GM19452 (cell line): Measurements from ENCODE around the gene PCSK6.
"Not testable (repeated sequence)": the region's sequence is repeated elsewhere in the genome, so short reads cannot be mapped to it uniquely, and the experiment has no call there.

Source experiments
- ATAC-seq: cut with Tn5 transposase; IDR thresholded peaks from one replicate; pipeline ENCODE4 v1.9.1; 2021; ENCODE audit not compliant: unreplicated experiment

Gene PCSK6

DNA sequence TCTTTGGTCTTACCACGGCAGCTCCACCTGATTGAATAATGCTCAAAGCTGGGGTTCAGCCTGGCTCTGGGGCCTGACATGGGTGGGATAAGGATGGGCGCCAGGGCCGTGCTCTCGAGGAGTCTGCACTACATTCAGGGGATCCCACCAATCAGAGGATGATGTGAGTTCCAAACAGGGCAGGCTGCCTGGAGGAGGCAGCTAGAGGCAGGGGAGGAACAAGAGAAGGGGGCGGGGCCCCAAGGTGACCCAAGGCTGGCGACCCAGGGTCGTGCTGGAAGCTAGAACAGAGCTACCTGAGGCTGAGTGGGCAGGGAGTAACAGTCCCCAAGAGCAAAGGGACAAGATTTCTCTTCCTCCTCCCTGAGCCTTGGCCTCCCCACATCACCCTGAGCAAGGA, 56.1 kb downstream of the PCSK6 start:
- no peak for ATAC-seq

DNA sequence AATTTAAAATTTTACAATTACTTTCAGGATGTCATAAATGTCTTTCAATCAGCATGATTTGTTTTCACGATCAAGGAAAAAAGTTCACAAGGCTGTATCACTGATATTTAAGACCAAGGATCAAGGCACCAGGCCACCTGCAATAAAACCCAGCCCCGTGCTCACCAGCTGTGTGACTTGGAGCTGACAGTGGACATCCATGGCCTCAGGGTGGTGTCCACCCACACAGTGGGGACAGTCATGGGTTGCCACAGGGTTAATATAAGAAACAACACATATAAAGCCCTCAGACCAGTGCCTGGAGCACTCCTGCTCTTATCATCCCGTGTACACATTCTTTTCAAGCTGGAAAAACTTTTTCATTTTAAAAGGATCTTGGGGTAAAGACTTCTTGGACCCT, 56.5 kb downstream of the PCSK6 start:
- ATAC-seq = no peak

DNA sequence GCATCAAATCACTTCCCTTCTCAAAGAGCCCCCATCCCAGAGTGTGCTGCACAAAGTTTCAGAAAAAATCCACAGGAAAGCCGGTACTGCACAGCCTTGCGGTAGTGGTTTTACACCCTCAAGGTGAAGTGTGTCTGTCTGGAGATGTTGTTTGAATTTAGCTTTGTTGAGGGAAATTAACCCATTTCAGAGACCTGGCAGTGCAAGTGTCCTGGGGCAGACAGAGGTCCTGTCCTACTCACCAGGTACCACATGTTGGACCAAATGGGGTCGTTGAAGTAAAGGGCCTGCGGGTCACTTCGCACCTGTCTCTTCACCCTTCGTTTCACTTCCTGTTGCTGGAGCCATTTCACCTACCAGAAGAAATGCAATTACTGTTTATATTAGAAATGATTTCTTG, 57.8 kb downstream of the PCSK6 start:
- no peak for ATAC-seq

DNA sequence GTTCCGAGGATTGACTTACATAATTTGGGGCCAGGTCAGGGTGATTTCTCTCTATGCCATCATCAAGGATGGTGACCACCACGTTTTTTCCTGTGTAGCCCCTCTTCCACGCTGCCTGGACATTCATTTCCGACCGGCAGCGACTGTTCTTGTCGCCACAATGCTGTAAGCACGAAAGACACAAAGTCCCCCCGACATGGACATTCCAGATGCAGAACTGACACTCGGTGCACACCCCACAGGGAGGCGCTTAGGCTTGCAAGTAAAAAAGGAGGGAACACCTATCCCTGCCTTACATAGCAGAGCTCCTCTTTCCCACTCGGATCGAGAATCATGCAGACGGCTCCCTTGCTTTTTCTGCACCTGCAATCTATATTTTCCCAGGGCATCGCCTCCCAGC, 58.2 kb downstream of the PCSK6 start:
- no peak for ATAC-seq

DNA sequence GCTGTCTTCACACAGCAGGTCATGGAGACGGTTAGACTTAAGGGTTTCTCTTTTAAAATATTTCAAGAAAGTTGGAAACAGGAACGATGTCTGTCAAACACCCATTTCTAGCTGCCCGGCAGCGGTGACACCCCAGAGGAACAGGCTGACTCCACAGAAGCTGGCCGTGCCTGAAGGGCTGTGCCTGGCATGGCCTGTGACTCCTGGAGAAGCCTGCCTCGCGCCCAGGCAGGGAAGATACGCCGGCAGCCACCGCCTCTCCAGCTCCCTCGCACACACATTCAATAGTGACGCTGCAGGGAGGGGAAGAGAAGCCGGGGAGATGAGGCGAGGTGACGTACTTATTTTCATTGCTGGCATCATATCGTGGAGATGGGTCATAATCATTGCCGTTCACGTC, 59.9 kb downstream of the PCSK6 start:
- no peak for ATAC-seq

DNA sequence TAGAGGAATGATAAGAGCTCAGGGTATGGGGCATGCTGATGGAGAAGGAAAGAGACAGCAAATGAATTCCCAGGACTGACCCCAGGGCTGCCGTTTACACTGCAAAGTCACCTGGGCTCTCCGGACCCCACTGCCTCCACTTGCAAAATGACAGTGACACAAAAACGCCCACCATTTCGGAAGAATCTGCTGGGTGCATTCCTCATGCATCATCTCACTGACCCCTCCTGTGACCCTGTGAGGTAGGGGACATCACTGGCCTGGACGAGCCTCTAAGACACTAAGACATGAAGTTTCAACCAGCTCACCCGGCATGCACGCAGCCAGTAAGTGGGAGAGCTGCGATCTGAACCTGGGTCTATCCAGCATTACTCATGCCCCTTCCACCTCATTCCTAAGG, 60.3 kb downstream of the PCSK6 start:
- ATAC-seq = no peak

DNA sequence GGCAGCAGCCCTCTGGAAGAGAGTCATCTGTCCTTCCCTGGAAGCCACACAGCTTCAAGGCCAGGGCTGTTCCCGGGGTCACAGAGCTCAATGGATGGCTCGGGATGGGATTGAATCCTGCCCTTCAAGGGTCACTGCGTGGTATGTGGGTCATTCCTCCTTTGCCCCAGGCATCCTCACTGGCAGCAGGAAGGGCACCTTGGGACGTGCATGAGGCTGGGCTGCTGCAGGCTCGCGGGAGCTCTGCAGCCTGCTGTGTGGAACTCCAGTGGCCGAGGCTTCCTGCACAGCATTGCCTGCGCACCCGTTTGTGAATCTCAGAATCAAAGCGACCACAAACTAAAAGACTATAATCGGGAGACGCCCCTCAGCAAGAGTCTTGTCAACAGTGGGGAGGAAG, 60.7 kb downstream of the PCSK6 start:
- ATAC-seq = no peak

DNA sequence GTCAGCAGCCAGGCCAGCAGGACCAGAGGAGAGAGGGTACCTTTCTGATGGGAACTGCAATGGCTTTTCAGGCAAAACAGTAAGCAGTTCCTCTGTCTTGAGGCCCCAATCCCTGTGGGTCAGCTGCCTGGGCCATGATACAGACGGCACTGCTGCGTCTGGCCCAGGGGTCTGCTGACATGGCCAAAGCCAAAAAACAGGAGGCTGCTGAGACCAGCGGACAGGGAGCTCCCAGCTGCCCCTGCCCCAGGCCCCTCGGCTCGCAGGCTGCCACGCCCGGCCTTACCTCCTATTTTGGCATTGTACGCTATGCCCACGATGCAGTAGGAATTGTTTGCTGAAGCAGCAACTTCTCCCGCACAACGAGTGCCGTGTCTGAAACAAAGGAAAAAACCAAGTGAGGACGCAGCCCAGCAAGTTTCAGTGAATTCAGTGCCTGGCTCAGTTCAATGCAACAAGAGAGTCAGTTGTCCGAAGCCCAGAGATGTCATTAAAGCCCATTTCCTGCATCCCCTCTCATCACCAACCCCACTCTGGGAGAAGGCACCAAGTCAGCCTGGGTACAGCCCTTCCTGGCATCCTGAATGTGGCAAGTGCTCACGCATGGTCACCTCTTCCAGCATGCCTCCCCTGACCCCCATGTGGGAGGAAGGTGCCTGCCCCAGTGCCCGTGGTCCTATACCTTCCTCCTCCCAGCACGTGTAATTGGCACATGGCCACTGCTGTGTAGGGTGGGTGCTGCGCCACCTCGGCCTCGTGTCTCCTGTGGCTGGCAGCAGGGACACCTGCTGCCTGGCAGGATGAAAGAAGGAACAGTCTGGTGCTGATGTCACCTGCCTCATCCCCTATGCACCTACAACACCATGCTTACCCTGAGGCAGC, 61.7 kb downstream of the PCSK6 start:
- ATAC-seq = no peak

DNA sequence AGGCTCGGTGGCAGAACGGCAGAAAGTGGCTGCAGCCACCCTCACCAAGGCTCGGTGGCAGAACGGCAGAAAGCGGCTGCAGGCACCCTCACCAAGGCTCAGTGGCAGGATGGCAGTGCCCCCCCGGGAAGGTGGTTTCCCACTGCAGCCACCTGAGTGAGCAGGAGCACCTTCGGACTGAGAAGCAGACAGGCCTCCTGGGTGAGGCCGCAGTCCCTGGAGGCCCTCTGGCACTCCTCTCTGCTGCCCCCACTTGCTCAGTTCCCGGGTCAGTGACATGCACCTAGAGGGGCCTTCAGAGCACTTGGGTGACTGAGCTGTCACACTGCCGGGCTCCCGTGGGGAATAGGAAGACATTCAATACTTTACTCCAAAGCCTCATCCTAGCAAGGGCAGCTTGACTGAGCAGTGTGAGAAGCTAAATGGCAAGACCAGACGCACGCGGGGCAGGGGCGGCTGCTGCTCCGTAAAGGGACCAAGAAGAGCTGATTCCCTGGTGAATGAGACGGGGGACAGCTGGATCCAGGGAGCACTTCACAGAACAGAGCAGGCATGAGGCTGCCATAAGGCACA, 62.7 kb downstream of the PCSK6 start:
- no peak for ATAC-seq

DNA sequence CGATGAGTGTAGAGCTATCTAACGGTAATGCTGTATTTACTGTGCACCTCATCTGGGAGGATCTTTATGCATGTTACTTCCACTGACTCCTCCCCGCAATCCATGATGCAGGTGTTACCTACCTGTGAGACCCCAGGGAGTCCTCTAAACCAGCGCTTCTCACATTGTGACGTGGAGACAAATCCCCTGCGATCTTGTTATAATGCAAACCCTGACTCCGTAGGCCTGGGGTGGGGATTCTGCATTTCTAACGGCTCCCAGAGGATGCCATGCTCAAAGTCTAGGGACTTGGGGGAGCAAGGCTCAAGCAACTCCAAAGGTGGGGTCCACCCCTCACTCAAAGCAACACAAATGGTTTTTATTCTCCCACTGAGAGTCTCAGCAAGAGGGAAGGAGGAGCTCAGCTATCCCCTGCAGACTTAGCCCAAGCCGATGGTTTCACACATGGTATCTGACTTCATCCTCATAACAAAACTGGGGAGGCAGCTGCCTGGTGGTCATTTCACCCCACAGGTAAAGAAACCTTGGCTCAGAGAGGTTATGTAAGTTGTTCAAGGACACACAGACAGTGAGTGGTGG, 63.6 kb downstream of the PCSK6 start:
- no peak for ATAC-seq

DNA sequence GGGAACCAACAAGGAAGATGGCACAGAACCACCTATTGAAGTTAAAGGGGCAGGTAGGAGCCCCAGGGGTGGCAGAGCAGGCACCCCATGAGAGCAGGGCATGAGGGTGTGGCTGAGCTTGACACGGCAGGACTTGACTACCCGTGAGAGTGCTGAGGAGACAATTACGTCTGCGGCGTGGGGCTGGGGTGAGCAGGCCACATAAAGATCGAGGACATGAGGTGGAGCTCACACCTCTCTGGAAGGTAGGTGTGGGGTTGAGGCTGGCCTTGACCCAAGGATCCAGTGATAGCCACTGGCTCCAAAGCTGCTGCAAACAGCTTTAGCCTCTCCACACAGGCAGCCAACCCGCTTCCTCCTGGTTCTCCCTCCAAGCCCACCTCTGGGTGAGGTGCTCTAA, 64.5 kb downstream of the PCSK6 start:
- no peak for ATAC-seq

DNA sequence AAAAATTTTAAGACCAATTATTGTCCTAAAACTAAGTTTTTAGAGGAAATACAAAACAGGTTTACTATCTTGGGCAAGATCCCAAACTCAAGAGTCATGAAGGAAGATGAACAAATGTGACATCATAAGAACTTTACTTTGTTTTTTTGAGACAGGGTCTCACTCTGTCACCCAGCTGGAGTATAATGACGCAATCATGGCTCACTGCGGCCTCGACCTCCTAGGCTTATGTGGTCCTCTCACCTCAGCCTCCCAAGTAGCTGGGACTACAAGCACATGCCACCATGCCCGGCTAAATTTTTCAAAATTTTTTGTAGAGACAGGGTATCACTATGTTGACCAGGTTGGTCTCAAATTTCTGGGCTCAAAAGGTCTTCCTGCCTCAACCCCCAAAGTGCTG, 69.3 kb downstream of the PCSK6 start:
- ATAC-seq = no peak

DNA sequence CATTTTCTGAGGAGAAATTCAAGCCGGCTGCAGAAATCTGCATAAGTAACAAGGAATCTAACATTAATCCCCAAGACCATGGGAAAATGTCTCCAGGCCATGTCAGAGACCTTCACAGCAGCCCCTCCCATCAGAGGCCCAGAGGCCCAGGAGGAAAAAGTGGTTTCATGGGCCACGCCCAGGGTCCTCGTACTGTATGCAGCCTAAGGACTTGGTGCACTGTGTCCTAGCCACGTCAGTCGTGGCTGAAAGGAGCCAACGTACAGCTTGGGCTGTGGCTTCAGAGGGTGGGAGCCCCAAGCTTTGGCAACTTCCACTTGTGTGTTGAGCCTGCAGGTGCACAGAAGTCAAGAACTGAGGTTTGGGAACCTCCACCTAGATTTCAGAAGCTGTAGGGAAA, 73.0 kb downstream of the PCSK6 start:
- not testable (repeated sequence) for ATAC-seq

DNA sequence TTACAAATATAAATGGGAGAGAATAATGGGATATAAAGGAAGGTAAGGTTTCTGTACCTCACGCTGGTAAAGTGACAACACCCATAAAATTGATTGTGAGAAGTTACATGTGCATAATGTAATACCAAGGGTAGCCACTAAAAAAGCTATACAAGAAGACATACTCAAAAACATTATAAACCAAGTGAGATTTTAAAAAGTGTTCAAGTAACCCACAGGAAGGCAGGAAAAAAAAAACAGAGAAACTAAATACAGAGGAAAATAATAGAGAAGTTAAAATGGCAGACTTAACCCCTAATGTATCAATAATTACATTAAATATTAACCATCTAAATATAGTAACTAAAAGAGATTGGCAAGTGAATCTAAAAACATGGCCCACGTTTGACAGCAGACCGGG, 76.3 kb downstream of the PCSK6 start:
- ATAC-seq = no peak

DNA sequence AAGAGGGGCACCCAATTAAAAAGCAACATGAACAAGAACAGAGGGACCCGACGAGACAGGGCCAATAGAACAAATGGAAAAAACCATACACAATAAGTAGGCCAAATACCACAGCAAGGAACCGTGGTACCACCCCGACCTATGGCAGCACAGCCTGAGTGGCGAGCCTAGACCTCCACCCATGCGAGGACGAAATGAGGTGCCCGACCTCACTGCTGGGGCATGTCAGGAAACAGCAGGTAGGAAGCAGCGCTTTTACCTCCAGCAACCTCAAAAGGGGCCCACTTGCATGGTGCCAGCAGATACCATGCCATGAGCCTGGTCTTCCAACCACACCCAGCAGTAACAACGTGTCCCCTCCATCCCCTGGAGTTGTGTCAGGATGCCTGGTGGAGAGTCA, 77.9 kb downstream of the PCSK6 start:
- ATAC-seq = no peak

DNA sequence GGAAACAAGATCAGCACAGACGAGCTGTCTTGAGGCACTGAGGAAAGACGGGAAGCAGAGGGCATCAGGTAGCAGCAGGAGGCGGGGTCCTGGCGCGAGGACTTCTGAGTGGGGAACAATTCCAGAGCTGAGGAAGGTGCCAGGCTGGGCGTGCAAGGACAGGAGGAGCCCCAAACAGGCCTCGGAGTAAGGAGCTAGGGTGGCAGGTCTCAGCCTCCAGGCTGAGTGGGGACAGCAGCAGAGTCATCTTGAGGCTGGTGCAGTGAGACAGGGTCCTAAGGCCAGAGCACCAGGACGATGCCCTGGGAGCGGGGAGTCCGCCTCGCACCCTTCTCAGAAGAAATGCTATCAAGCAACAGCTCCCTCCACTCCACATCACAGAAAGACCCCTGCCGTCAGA, 78.4 kb downstream of the PCSK6 start:
- ATAC-seq = no peak

DNA sequence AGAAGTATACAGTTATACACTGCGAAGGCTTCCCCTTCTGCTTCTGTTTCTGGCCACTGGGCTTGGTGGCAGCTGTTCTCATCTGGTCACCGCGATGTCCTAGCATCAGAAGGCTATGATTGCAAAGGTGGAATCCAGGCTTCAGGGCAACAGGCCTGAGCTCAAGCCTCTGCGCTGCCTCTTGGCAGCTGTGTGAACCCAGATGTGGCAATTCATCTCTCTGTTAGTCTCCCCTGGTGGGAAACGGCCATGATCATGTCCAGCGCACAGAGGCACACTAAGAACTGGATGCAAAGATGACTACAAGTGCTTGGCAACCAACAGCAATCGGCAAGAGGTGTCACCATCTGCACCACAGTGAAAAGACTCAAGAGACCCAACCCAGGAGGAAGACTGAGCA, 78.9 kb downstream of the PCSK6 start:
- ATAC-seq = no peak

DNA sequence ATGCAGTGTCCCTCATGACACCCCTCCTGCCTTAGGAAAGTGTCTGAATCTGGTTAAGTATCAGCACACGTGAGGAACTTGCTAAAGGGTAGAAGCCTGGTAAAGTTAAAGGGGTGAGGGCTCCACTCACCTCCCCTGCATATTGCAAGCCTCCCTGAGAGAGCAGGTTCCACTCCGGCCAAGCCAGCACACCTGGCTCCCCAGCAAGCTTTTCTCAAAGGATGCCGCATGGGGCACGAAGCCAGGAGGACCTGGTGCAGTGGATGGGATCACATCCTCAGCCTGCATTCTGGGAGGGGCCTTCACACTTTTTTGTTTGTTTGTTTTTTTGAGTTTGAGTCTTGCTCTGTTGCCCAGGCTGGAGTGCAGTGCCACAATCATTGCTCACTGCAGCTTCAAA, 79.9 kb downstream of the PCSK6 start:
- no peak for ATAC-seq

DNA sequence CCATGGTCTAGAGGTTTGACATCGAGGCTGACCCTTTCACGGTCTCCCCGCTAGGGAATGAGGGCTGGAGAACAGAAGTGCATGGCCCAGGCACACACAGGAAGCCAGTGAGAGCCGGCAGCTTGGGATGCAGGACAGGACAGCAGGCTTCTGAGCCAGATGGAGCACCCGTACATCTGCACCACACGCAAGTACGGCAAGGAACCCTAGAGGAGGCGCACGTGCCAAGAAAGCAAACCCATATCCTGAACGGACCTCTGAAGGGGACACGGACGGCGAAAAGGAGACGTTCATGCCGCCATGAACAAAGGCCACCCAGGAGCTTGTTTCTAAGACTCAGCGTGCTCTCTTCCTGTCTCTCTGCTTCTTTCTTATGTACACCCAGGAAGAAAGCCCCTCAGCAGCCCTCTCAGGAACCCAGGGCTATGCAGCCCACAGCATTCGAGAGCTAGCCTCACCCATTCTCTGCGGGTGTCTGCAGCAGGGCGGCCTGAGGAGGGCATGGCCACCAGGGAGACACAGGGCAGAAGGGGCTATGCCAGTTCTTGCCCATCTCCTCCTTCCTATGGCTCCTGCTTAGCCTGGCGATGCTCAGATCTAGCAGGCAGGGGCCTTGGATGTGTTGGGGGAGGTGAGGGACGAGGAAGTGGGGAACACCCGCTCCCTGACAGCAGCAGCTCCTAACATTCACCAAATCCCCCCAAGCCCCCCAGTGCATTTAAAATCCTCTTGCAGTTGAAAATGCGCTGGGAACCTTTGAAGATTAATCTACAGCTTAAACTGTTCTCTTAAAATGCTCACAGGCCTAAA, 81.3 kb downstream of the PCSK6 start:
- ATAC-seq = no peak

DNA sequence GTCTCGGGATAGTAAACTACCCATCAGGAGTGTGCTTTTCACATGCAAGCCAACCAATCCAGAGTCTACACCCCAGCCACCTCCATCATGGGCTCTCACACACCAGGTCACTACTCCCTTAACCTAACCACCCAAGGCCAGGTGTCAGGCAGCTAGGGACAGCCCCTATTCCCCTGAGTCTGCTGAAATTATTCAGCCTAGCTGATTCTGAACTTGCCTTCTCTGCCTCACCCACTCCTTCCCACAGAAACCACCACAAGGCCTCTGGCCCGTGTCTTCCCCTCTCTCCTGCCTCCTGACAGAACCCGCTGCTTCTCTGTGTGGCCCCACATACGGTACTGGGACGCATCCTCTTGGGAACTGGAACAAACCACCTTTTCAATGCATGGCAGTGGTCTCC, 82.1 kb downstream of the PCSK6 start:
- ATAC-seq = peak; percentile 99

DNA sequence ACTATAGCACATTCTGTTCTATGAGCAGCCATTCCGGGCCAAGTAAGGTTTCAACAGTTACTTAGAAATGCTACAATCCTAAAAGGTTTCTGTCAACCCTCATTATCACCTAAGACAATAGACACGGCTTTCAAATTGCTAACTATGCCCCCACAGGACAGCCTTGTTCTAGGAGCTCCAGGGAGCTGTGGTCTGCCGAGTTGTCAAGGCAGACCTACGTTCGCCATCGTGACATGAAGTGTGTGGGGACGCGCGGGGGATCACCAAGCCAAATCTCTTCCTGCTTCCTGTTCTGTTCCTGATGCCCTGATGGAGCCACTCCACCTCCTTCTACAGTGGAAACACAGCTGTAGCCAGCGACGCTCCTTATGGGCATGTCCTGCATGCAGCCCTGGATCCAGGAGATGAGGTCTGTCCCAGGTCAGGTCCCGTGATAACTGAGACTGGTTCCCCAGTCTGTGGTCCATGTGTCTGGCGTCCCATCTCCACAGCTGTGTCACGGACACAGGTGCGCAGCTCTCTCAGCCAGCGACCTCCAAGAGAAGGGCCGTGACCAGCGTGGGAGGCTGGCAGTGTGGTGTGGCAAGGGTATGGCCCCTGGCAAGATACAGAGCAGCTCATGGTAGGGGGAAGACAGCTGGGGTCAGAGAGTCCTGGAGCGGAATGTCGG, 82.8 kb downstream of the PCSK6 start:
- ATAC-seq = peak; percentile 7
